GM19043 (cell line): Measurements from ENCODE around the gene ESYT2.
"Not testable (repeated sequence)": the region's sequence is repeated elsewhere in the genome, so short reads cannot be mapped to it uniquely, and the experiment has no call there.

Experiments used
- ATAC-seq: cut with Tn5 transposase; IDR thresholded peaks from one replicate; pipeline ENCODE4 v1.9.1; 2021; ENCODE audit warnings: low read depth; ENCODE audit not compliant: unreplicated experiment

The ESYT2 gene

GRCh38 chr7:158858592-158859503 is 29.5 kb upstream of the ESYT2 start:
- no peak for ATAC-seq

- peak; percentile 20 for ATAC-seq
These were observed 27.8 kb upstream of the ESYT2 start for GRCh38 chr7:158856883-158857668.

GRCh38 chr7:158854681-158855081 is 25.4 kb upstream of the ESYT2 start:
- no peak for ATAC-seq

GRCh38 chr7:158850545-158851102 is 21.3 kb upstream of the ESYT2 start:
- ATAC-seq = no peak

- ATAC-seq = no peak
These were observed 20.6 kb upstream of the ESYT2 start for GRCh38 chr7:158849768-158850544.

- ATAC-seq = no peak
These were observed 20.1 kb upstream of the ESYT2 start for GRCh38 chr7:158849442-158849767.

GRCh38 chr7:158847451-158847866 is 18.1 kb upstream of the ESYT2 start:
- no peak for ATAC-seq

GRCh38 chr7:158846304-158846703 is 17.0 kb upstream of the ESYT2 start:
- ATAC-seq = no peak

GRCh38 chr7:158843771-158844170 is 14.5 kb upstream of the ESYT2 start:
- no peak for ATAC-seq

GRCh38 chr7:158842486-158842885 is 13.2 kb upstream of the ESYT2 start:
- no peak for ATAC-seq

GRCh38 chr7:158840604-158841003 is 11.3 kb upstream of the ESYT2 start:
- no peak for ATAC-seq

- not testable (repeated sequence) for ATAC-seq
These were observed 9.9 kb upstream of the ESYT2 start for GRCh38 chr7:158839177-158839576.

- no peak for ATAC-seq
These were observed 8.7 kb upstream of the ESYT2 start for GRCh38 chr7:158837790-158838637.

GRCh38 chr7:158836692-158837091 is 7.4 kb upstream of the ESYT2 start:
- ATAC-seq = no peak

- ATAC-seq = no peak
These were observed 5.8 kb upstream of the ESYT2 start for GRCh38 chr7:158834878-158835784.

- ATAC-seq = no peak
These were observed 3.7 kb upstream of the ESYT2 start for GRCh38 chr7:158832994-158833393.

- no peak for ATAC-seq
These were observed 2.4 kb upstream of the ESYT2 start for GRCh38 chr7:158831738-158832091.

- ATAC-seq = no peak
These were observed 958 bp upstream of the ESYT2 start for GRCh38 chr7:158830211-158830723.

- ATAC-seq = peak; percentile 47
These were observed 328 bp downstream of the ESYT2 start for GRCh38 chr7:158829021-158829341.
